ENCODE results near the gene MEIS1. TPM values are rescaled to one million over a fixed set of nuclear protein-coding genes. Genes with fewer than 3 reads are reported as not detected.

The MEIS1 gene
- total and polyA plus RNA-seq, 2 of the 8 experiments (the other 6 are each of a cell fraction or from before 2014, with no cell fraction given), result 0.17 to 1.2 TPM

DNA sequence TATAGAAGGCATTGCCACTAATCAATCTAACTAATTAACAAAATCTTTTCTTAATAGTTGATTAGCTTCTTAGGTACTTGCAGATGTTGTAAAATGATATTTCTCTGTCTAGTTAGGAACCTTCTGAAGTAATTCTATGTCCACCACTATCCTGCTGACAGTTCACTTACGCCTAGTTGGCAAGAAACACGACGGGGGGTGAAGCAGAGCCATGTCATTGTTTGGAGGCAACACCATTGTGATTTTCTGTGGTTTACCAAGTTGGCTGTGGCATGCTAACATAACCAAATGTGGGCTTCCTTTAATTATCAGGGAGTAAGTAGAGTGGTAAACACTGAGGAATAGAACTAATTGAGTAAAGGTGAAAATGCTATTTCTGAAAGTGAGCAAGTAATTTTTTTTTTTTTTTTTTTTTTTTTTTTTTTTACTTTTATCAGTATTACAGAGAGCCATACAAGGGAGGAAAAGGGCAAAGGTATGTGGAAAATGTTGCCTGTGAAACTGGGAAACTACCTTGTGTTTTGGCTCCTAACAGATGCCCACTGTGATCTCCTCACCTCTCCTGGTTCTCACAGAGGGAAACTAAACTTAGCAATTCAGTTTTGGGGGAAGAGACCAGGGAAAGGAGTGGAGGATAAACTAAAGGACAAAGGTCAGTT is 126.8 kb downstream of the MEIS1 start:
- Histone ChIP-seq H2AK5ac (ENCODE audit: low read depth, low read length) (no peak overlapping the region), H3K27ac (ENCODE audit: low read depth, low read length) (no peak overlapping the region), H3K27me3 (replicated peaks in 1 of 4; ENCODE audit: control insufficient read depth in 3 of 4, extremely low read depth in 1 of 4, insufficient read depth in 3 of 4, low read length in 3 of 4) (no peaks in the 10 kb centered on the region), H3K14ac (ENCODE audit: insufficient read length) (no peak overlapping the region), H4K5ac (ENCODE audit: insufficient read length, low read depth, low read length) (no peak overlapping the region), H3K9me3 (ENCODE audit: insufficient read depth in 2 of 2, low read depth in 1 of 2, low read length in 1 of 2) (no peaks in the 10 kb centered on the region), H2BK20ac (ENCODE audit: low read length) (no peak overlapping the region), H4K8ac (ENCODE audit: extremely low read depth, insufficient read depth, low read length) (no peak overlapping the region), H3K23ac (ENCODE audit: insufficient read length) (no peak overlapping the region), H3K36me3 (ENCODE audit: control insufficient read depth in 2 of 4, insufficient read depth in 4 of 4, low read length in 3 of 4) (no peaks in the 10 kb centered on the region), H3K4ac (replicated peaks; ENCODE audit: insufficient read length, low read depth, low read length) (no peak overlapping the region), H3K4me2 (ENCODE audit: insufficient read depth in 1 of 2, low read depth in 2 of 2, low read length in 2 of 2) (peak overlapping the region in 1 of 2 experiments; percentile 40; a peak in 2 of 4 replicates), H3K79me2 (ENCODE audit: control insufficient read depth in 1 of 2, insufficient read depth in 2 of 2, low read length in 2 of 2) (no peaks in the 10 kb centered on the region), H3K79me1 (ENCODE audit: low read depth, low read length) (no peaks in the 10 kb centered on the region), H2BK12ac (ENCODE audit: low read depth, low read length) (no peak overlapping the region), H4K91ac (replicated peaks; ENCODE audit: insufficient read length, low read length) (no peak overlapping the region), H2BK15ac (ENCODE audit: low read length) (no peak overlapping the region), H4K20me1 (replicated peaks in 1 of 2; ENCODE audit: control insufficient read depth in 1 of 2, insufficient read depth in 2 of 2, low read length in 2 of 2) (no peaks in the 10 kb centered on the region), H3K4me1 (replicated peaks in 1 of 4; ENCODE audit: control insufficient read depth in 3 of 4, insufficient read depth in 4 of 4, low read length in 3 of 4) (peaks cover 0 to 4% (median 1%) of the 10 kb centered on the region in 4 experiments; a peak in 2 of 7 replicates), H2AFZ (ENCODE audit: low read length) (no peak overlapping the region), H2BK5ac (ENCODE audit: low read depth, low read length) (no peak overlapping the region), H3K56ac (replicated peaks; ENCODE audit: insufficient read length, low read depth, low read length) (no peak overlapping the region), H3K23me2 (ENCODE audit: low read depth, low read length) (no peaks in the 10 kb centered on the region), H3K9ac (replicated peaks in 1 of 4; ENCODE audit: extremely low read depth in 1 of 4, low read depth in 3 of 4, low read length in 3 of 4) (no peak overlapping the region), H3K18ac (ENCODE audit: extremely low read depth, low read length) (no peak overlapping the region), H2BK120ac (replicated peaks; ENCODE audit: low read depth, low read length) (no peak overlapping the region), H3K4me3 (ENCODE audit: extremely low read depth in 1 of 4, insufficient read depth in 2 of 4, low read depth in 3 of 4, low read length in 4 of 4) (no peak overlapping the region)
- CTCF ChIA-PET (ENCODE audit: partially characterized antibody), result no interaction called here
- POLR2A ChIA-PET (ENCODE audit: partially characterized antibody), result no interaction called here
- no peak for TF ChIP-seq SP1 (IDR thresholded peaks at IDR 0.05; ENCODE audit: low read depth, low read length)
- 0 out of 2 replicates have a peak, but pooled peaks have one; percentile 44 for TF ChIP-seq TEAD4 (IDR thresholded peaks at IDR 0.05; ENCODE audit: low read depth, low read length)
- FAIRE-seq, result peak; percentile 82
- WGBS, 2 experiments (ENCODE audit: extremely low coverage in 1 of 2, insufficient coverage in 1 of 2, insufficient read length in 1 of 2, insufficient replicate concordance in 2 of 2, low coverage in 1 of 2, low lambda C conversion rate in 2 of 2, missing lambda C conversion rate in 1 of 2), result 29% methylated on average over 3 of the region's 3 CpGs; no CpG with 5 or more reads in 1 of the 2 experiments
- no peak for DNase-seq (ENCODE audit: low read depth in 1 of 2, low spot score in 2 of 2)

Data from H1 (cell line).